Measurements from ENCODE around the gene SEPTIN5. TPM values are rescaled to one million over a fixed set of nuclear protein-coding genes. Genes with fewer than 3 reads are reported as not detected.

Gene SEPTIN5
- total and polyA plus RNA-seq, 12 donors: 3.7 to 73.4 (median 14.9) TPM

GRCh38 chr22:19709063-19709769, 5.1 kb upstream of the SEPTIN5 start:
- Histone ChIP-seq H3K27me3 (no peaks in the 10 kb centered on the region), H3K36me3 (replicated peaks in 1 of 2) (no peaks in the 10 kb centered on the region), H3K4me1 (replicated peaks in 1 of 2) (no peaks in the 10 kb centered on the region), H3K9me3 (replicated peaks in 1 of 3) (no peaks in the 10 kb centered on the region), H3K27ac (no peak overlapping the region), H3K4me3 (no peak overlapping the region)
- peak in 1 of 7 donors; percentile 6 for DNase-seq
- WGBS, 4 donors: 68 to 80% (median 73%) methylated on average over 13 to 19 of the region's 19 CpGs
- TF ChIP-seq POLR2A (IDR thresholded peaks at IDR 0.05): no peak
- TF ChIP-seq CTCF (IDR thresholded peaks at IDR 0.05): no peak
- intact Hi-C loops (cut with DNase I): loop anchor here in 1 of 2 donors (5.0 kb wide), 1 partner anchor 212 kb away; no protein-coding TSS in a partner anchor

DNA sequence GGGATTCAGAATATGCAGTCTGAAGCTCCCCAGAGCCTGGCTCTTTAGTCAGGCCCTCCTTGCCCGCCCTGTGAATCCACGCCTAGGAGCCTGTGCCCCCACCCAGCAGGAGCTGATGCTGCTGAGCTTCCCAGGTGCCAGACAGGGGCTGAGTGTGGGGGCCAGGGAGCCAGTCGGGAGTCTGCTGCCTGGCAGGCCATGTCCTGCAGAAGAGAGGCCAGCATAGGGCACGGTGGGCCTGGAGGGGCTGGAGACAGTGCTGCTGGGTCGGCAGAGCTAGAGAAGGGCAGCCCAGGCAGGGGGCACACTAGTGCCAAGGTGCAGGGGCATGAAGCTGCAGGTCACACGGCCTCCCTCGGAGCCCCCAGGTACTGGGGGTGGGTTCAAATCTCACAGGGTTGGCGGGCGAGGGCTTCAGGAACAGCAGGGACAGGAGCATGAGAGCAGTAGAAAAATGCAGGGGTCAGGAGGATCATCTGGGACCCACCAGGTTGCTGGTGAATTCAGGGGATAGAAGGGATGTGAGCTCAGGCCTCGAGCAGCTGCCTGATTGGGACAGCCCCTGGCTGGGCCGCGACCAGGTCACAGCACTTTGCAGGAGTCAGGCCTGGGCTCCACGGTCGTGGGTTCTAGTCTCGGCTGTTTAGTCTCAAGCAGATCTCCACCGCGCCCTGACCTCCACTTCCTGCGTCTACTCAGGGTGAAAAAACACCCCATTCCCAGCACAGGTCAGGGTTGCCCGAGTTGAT, 4.1 kb upstream of the SEPTIN5 start:
- no peaks in the 10 kb centered on the region for H3K9me3 ChIP-seq (replicated peaks in 1 of 3)
- H3K36me3 ChIP-seq (replicated peaks in 1 of 2): no peaks in the 10 kb centered on the region
- no peak for TF ChIP-seq CTCF (IDR thresholded peaks at IDR 0.05)
- no peak for TF ChIP-seq POLR2A (IDR thresholded peaks at IDR 0.05)
- no peaks in the 10 kb centered on the region for H3K27me3 ChIP-seq
- 73 to 89% (median 88%) methylated on average over 8 to 19 of the region's 19 CpGs for WGBS, 4 donors
- peaks cover 4 to 6% of the 10 kb centered on the region in 2 donors for H3K4me1 ChIP-seq (replicated peaks in 1 of 2)
- no peak overlapping the region for H3K4me3 ChIP-seq
- H3K27ac ChIP-seq: no peak overlapping the region
- intact Hi-C loops (cut with DNase I): no loop called here
- DNase-seq: peak in 1 of 7 donors; percentile 4

DNA sequence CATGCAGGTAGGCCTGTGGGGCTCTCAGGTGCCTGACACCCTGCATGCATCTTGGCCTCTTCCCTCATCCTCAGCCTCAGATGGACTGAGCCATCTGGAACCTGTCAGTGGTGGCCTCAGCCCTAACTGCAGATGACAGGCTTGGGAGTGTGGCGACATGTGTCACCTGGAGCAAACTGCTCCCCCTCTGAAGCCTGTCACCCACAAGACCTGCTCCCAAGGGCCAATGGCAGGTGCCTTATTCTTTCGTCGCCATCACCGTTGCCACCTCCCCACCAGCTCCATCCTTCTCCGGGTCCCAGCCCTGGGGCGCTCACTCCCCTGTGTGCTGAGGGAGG, 3.6 kb upstream of the SEPTIN5 start:
- Histone ChIP-seq H3K27ac (no peak overlapping the region), H3K4me1 (replicated peaks in 1 of 2) (peaks cover 4 to 6% of the 10 kb centered on the region in 2 donors), H3K9me3 (replicated peaks in 1 of 3) (no peaks in the 10 kb centered on the region), H3K4me3 (no peak overlapping the region), H3K27me3 (no peaks in the 10 kb centered on the region), H3K36me3 (replicated peaks in 1 of 2) (no peaks in the 10 kb centered on the region)
- intact Hi-C loops (cut with DNase I): no loop called here
- TF ChIP-seq POLR2A (IDR thresholded peaks at IDR 0.05) (no peak), CTCF (IDR thresholded peaks at IDR 0.05) (no peak)
- DNase-seq: no peak
- 90 to 97% (median 95%) methylated on average over 6 of the region's 6 CpGs for WGBS, 4 donors

DNA sequence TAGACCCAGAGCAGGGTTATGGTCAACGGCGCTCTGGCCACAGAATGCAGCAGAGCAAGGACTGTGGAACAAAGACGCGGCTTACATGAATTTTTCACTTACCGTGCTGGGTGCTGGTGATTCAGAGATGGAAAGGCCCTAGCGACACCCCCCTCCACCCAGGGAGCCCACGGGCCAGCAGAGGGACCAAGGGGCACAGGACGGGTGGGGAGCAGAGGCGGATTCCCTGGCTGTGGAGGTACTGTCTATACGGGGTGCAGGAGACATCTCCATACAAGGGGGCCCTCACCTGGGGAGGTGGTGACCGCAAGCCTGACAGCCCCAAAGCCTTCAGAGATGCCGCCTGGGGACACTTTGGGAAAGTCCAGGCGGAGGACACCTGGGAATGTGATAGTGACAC, 1.1 kb upstream of the SEPTIN5 start:
- DNase-seq: peak in 1 of 7 donors; percentile 14
- no peaks in the 10 kb centered on the region for H3K36me3 ChIP-seq (replicated peaks in 1 of 2)
- H3K4me3 ChIP-seq: no peak overlapping the region
- peaks cover 6 to 9% of the 10 kb centered on the region in 2 donors for H3K4me1 ChIP-seq (replicated peaks in 1 of 2)
- H3K9me3 ChIP-seq (replicated peaks in 1 of 3): no peaks in the 10 kb centered on the region
- 87 to 93% (median 92%) methylated on average over 11 to 13 of the region's 13 CpGs for WGBS, 4 donors
- H3K27me3 ChIP-seq: no peaks in the 10 kb centered on the region
- no peak for TF ChIP-seq POLR2A (IDR thresholded peaks at IDR 0.05)
- TF ChIP-seq CTCF (IDR thresholded peaks at IDR 0.05): no peak
- intact Hi-C loops (cut with DNase I): no loop called here
- H3K27ac ChIP-seq: no peak overlapping the region
